Activated B cell treated with CpG ODN at 0.5 μM for 24 hours (primary cell): ENCODE data around the gene ODAD4. TPM values are rescaled to one million over a fixed set of nuclear protein-coding genes. Genes with fewer than 3 reads are reported as not detected.

ENCODE experiments used
- ATAC-seq: fragments of 200-7000 bp; cut with Tn5 transposase; one replicate; pipeline ENCODE4 v1.10.0; 2021; ENCODE audit warnings: low read depth, mild to moderate bottlenecking, moderate library complexity
- CTCF ChIA-PET: fragments of 350-600 bp; sonication (Branson Sonifier 250); formaldehyde crosslinking; loops from one replicate; lab custom pipeline; 2021; ENCODE audit warnings: antibody characterized with exemption; lab: Charles Lee
- POLR2A ChIA-PET: fragments of 350-600 bp; sonication (Branson Sonifier 250); formaldehyde crosslinking; loops from one replicate; lab custom pipeline; 2021; ENCODE audit warnings: antibody characterized with exemption; lab: Charles Lee
- DNase-seq: peaks from one replicate; pipeline ENCODE4 v3.0.0; 2022
- H3K27ac Mint-ChIP-seq: one replicate; pipeline ENCODE4 v1.8.0; 2020; ENCODE audit warnings: mixed read lengths
- H3K27me3 Mint-ChIP-seq: one replicate; pipeline ENCODE4 v1.8.0; 2021; ENCODE audit warnings: mixed read lengths
- H3K36me3 Mint-ChIP-seq: one replicate; pipeline ENCODE4 v1.8.0; 2021; ENCODE audit warnings: low read depth, mixed read lengths
- H3K4me1 Mint-ChIP-seq: one replicate; pipeline ENCODE4 v1.8.0; 2021; ENCODE audit warnings: mixed read lengths
- H3K4me3 Mint-ChIP-seq: one replicate; pipeline ENCODE4 v1.8.0; 2020; ENCODE audit warnings: mild to moderate bottlenecking, mixed read lengths
- H3K9me3 Mint-ChIP-seq: one replicate; pipeline ENCODE4 v1.8.0; 2020; ENCODE audit warnings: mixed read lengths
- CTCF ChIP-seq: fragments of 200-600 bp; IDR thresholded peaks from one replicate; pipeline ENCODE4 v1.8.0; 2022; ENCODE audit warnings: antibody characterized with exemption, mild to moderate bottlenecking
- intact Hi-C: fragments of 100-400 bp; cut with micrococcal nuclease; formaldehyde crosslinking; loops from one replicate; pipeline ENCODE4 v1.15.1; 2024
- total RNA-seq: library from RNA; stranded (reverse); gene quantifications from 2 replicates; pipeline ENCODE4 v1.2.3, GENCODE V29; 2022

ODAD4 gene
- total RNA-seq, 1 donor from 2014 or later: 1.1 TPM

GRCh38 chr17:41935641-41936040, 5.2 kb downstream of the ODAD4 start:
- no peak overlapping the region for H3K27ac Mint-ChIP-seq
- ATAC-seq: no peak
- no peak for DNase-seq
- TF ChIP-seq CTCF: no peak
- peaks cover 9% of the 10 kb centered on the region for H3K4me1 Mint-ChIP-seq
- H3K27me3 Mint-ChIP-seq: no peaks in the 10 kb centered on the region
- H3K9me3 Mint-ChIP-seq: no peaks in the 10 kb centered on the region
- ChIA-PET POLR2A (interaction anchor here (1.7 kb wide), 1 partner anchor 30 kb away, joined by 6 read pairs; no protein-coding TSS in a partner anchor), CTCF (no interaction called here)
- H3K4me3 Mint-ChIP-seq: no peak overlapping the region
- H3K36me3 Mint-ChIP-seq: peaks cover under 1% of the 10 kb centered on the region
- intact Hi-C loops: no loop called here

DNA sequence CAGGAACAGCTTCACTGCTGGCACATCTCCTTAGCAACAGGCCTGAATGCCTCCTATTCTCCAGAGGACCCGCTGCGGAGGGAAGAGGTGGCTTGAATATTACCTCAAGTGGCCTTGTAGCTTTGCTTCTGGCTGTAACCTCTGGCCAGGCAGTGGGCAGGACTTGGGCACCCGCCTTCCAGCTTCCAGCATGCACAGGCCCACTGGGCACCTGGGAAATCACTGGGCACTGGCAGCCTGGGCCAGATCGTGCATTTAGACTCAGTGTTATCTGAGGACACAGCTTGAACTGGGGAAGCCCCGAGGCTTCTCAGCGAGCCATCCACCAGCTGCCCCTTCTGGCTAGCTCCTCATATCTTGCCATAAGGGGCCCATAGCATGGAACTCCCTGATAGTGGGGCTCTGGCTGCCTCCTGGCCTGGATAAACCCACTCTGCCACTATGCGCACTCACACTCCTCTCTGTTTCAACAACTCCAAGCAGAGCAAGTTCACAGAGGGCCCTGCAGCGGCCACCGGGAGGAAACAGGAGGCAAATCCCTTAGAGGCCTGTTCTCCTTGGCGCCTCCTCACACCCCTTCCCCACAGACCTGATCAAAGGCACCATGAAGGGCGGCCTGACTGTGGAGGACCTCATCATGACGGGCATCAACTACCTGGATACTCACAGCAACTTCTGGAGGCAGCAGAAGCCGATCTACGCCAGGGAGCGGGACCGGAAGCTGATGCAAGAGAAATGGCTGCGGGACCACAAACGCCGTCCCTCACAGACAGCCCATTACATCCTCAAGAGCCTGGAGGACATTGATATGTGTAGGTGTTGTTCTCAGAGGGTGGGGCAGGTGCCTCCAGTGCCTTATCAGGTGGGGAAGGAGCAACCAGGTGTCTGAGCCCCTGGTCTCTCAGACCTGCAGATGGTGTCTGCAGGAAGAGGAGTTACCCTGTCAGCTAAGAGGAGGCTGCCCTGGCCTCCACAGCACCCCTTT, 7.8 kb downstream of the ODAD4 start:
- H3K9me3 Mint-ChIP-seq: no peaks in the 10 kb centered on the region
- POLR2A ChIA-PET: no interaction called here
- no peak overlapping the region for H3K27ac Mint-ChIP-seq
- DNase-seq (no peak), ATAC-seq (no peak)
- no peaks in the 10 kb centered on the region for H3K27me3 Mint-ChIP-seq
- H3K36me3 Mint-ChIP-seq: no peaks in the 10 kb centered on the region
- TF ChIP-seq CTCF: no peak
- CTCF ChIA-PET: no interaction called here
- H3K4me3 Mint-ChIP-seq: no peak overlapping the region
- no peaks in the 10 kb centered on the region for H3K4me1 Mint-ChIP-seq
- intact Hi-C loops: no loop called here

DNA sequence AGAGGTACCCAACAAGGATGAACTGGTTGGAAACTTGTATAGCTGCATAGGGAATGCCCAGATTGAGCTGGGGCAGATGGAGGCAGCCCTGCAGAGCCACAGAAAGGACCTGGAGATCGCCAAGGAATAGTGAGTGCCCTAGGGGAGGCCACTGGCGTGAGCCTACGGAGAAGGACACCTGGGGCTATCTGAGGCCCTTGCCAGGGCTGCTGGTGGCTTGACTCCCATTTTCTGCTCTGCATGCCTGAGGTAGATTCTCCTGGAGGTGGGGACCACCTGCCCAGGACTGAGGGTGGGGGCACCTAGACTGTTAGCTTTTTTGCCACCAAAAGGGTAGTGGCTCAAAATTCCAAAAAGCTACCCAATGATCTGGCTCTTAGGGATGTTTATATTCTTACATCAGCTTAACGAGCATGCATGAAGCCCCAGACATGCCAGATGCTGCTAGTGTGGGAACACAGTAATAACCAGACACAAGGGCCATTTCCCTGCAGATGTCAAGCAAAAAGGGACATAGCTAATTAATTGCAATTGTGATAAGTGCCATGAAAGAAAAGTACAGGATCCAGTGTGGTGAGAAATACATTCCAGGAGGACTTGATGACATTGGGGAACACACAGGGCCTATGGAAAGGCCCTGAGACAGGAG, 8.8 kb downstream of the ODAD4 start:
- no peaks in the 10 kb centered on the region for H3K4me1 Mint-ChIP-seq
- intact Hi-C loops: no loop called here
- H3K4me3 Mint-ChIP-seq: no peak overlapping the region
- no peak for ATAC-seq
- ChIA-PET POLR2A (no interaction called here), CTCF (no interaction called here)
- H3K9me3 Mint-ChIP-seq: no peaks in the 10 kb centered on the region
- no peak for DNase-seq
- H3K27ac Mint-ChIP-seq: no peak overlapping the region
- no peak for TF ChIP-seq CTCF
- H3K27me3 Mint-ChIP-seq: no peaks in the 10 kb centered on the region
- H3K36me3 Mint-ChIP-seq: no peaks in the 10 kb centered on the region

- no peak overlapping the region for H3K27ac Mint-ChIP-seq
- no peak overlapping the region for H3K4me3 Mint-ChIP-seq
- H3K9me3 Mint-ChIP-seq: no peaks in the 10 kb centered on the region
- no peaks in the 10 kb centered on the region for H3K27me3 Mint-ChIP-seq
- ChIA-PET POLR2A (no interaction called here), CTCF (no interaction called here)
- DNase-seq (no peak), ATAC-seq (no peak)
- no peaks in the 10 kb centered on the region for H3K4me1 Mint-ChIP-seq
- TF ChIP-seq CTCF: no peak
- intact Hi-C loops: no loop called here
- no peaks in the 10 kb centered on the region for H3K36me3 Mint-ChIP-seq
Measured at GRCh38 chr17:41939693-41940090, 9.3 kb downstream of the ODAD4 start.

DNA sequence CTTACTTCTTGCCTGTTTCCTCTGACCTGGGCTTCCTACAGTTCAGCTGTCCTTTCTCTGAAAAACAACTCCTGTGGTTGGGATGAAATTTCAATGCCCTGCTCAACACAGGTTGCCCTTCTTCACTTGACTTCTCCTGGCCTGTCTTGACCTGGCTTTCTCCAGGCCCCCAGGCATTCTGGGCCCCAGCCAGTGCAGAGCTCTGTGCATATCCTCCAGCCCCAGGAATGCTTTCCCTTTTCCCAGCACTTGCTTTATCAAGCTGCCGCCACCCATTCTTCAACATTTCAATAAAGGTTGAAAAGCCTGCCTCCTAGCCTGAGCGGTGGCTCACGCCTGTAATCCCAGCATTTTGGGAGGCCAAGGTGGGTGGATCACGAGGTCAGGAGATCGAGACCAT, 10.8 kb downstream of the ODAD4 start:
- CTCF ChIA-PET: no interaction called here
- intact Hi-C loops: no loop called here

More for the DNA sequence above, 10.8 kb downstream of the ODAD4 start:
- Mint-ChIP-seq H3K27ac (no peak overlapping the region), H3K36me3 (no peaks in the 10 kb centered on the region), H3K9me3 (no peaks in the 10 kb centered on the region), H3K4me3 (no peak overlapping the region), H3K4me1 (no peaks in the 10 kb centered on the region), H3K27me3 (no peaks in the 10 kb centered on the region)
- POLR2A ChIA-PET: interaction anchor here (0.7 kb wide), 1 partner anchor 25 kb away, joined by 7 read pairs; no protein-coding TSS in a partner anchor
- ATAC-seq (no peak), DNase-seq (no peak)
- TF ChIP-seq CTCF: no peak
